ENCODE measurements around the gene CPA5.

GRCh38 chr7:130345725-130346124 lies 1.1 kb downstream of the CPA5 start:
- TF ChIP-seq TCF12 (IDR thresholded peaks at IDR 0.05; ENCODE audit: low read depth, low read length) = no peak
- no peak for TF ChIP-seq EZH2 (IDR thresholded peaks at IDR 0.05; ENCODE audit: low read depth, low read length, severe bottlenecking)
- TF ChIP-seq CTCF (IDR thresholded peaks at IDR 0.05; ENCODE audit: control extremely low read depth in 1 of 3, insufficient read depth in 1 of 3, low read depth in 1 of 3, low read length in 3 of 3) = no peak
- no peak for TF ChIP-seq SIX5 (IDR thresholded peaks at IDR 0.05; ENCODE audit: low read depth, low read length)

Measured in H1 (cell line).